Transverse colon (tissue), 4 donors: ENCODE results near the gene FSTL5. TPM values are rescaled to one million over a fixed set of nuclear protein-coding genes. Genes with fewer than 3 reads are reported as not detected.

Source experiments
- DNase-seq: peaks from one replicate; pipeline ENCODE4 v3.0.0-alpha.2; 2019
- H3K27ac ChIP-seq, 4 donors: fragments of 200-600 bp; sonication (generic); 2 replicates each; pipeline ENCODE4 v1.5.1; 2016 to 2018; ENCODE audit warnings: inconsistent platforms in 4 of 4
- H3K27me3 ChIP-seq: fragments of 200-600 bp; sonication (generic); 2 replicates; pipeline ENCODE4 v1.5.1; 2017; ENCODE audit warnings: inconsistent platforms
- H3K36me3 ChIP-seq, 4 donors: fragments of 200-600 bp; sonication (generic); 2 replicates each; pipeline ENCODE4 v1.5.1; 2017 to 2019; ENCODE audit warnings: inconsistent platforms in 4 of 4
- H3K4me1 ChIP-seq, 4 donors: fragments of 200-600 bp; sonication (generic); 2 replicates each; pipeline ENCODE4 v1.5.1; 2017 to 2020; ENCODE audit warnings: inconsistent platforms in 4 of 4
- H3K4me3 ChIP-seq, 4 donors: fragments of 200-600 bp; sonication (generic); 1 replicate in 1 of 4; 2 replicates in 3 of 4; pipeline versions ENCODE4 v1.5.1 to v1.6.1; 2017 to 2019; ENCODE audit warnings: inconsistent platforms in 4 of 4
- H3K9me3 ChIP-seq, 2 donors: fragments of 200-600 bp; sonication (generic); 2 replicates each; pipeline ENCODE4 v1.5.1; 2017 to 2019; ENCODE audit warnings: inconsistent platforms in 2 of 2
- CTCF ChIP-seq, 5 experiments: fragments of 200-600 bp in 3 of 5; fragments of 450-650 bp in 2 of 5; sonication (generic) in 3 of 5; IDR thresholded peaks; 1 replicate in 2 of 5; 2 replicates in 3 of 5; pipeline ENCODE4 v1.5.1; 2016 to 2017; ENCODE audit warnings: antibody characterized with exemption in 5 of 5, inconsistent platforms in 3 of 5, mild to moderate bottlenecking in 2 of 5, moderate library complexity in 1 of 5
- EP300 ChIP-seq: sonication (generic); formaldehyde crosslinking; IDR thresholded peaks from one replicate; pipeline ENCODE4 v1.6.1; 2017; ENCODE audit warnings: antibody characterized with exemption, low read depth
- POLR2A ChIP-seq: fragments of 450-650 bp; IDR thresholded peaks from one replicate; pipeline ENCODE4 v1.6.1; 2016; ENCODE audit warnings: antibody characterized with exemption, mild to moderate bottlenecking, moderate library complexity
- POLR2AphosphoS5 ChIP-seq, 3 donors: sonication (generic); formaldehyde crosslinking; IDR thresholded peaks; one replicate each; pipeline ENCODE4 v1.6.1; 2016; ENCODE audit warnings: antibody characterized with exemption in 3 of 3
- WGBS, 2 donors: methylation state at CpG; one replicate each; pipeline ENCODE4 v1.1.5; 2018; ENCODE audit warnings: low coverage in 1 of 2; 5-methylcytosine and 5-hydroxymethylcytosine counted together
- in situ Hi-C, 4 donors: fragments of 200-750 bp; cut with MboI; loops; one replicate each; pipeline versions ENCODE4 v1.15.0 to v1.15.1; 2017; ENCODE audit warnings: low sequenced_read_pairs in 3 of 4, low pct_ligation_motif_present in 1 of 4, low pct_unique_long_range_greater_than_20kb in 1 of 4
- intact Hi-C: fragments of 100-400 bp; cut with DNase I; formaldehyde crosslinking; loops from one replicate; pipeline ENCODE4 v1.15.1; 2023; ENCODE audit warnings: low total_unique reads
- total RNA-seq, 4 donors: library from RNA; depleted of rRNA; stranded (reverse); fragments of >200 nt; gene quantifications; one replicate each; pipeline ENCODE4 v1.1.0, GENCODE V29; 2016

FSTL5 gene
- total RNA-seq, 4 donors from 2014 or later: 0.14 to 0.16 TPM; not detected in 2

GRCh38 chr4:161651586-161651985, 512.2 kb downstream of the FSTL5 start:
- Histone ChIP-seq H3K4me1 (no peaks in the 10 kb centered on the region), H3K27ac (no peak overlapping the region), H3K9me3 (no peaks in the 10 kb centered on the region), H3K36me3 (no peaks in the 10 kb centered on the region), H3K27me3 (no peaks in the 10 kb centered on the region), H3K4me3 (no peak overlapping the region)
- DNase-seq: no peak
- in situ Hi-C loops: no loop called here
- intact Hi-C loops: no loop called here
- TF ChIP-seq POLR2A: no peak
- TF ChIP-seq CTCF (IDR thresholded peaks at IDR 0.05): no peak
- no peak for TF ChIP-seq EP300
- no peak for TF ChIP-seq POLR2AphosphoS5 (IDR thresholded peaks at IDR 0.05)
- WGBS, 2 donors: 64 to 65% methylated on average over 2 of the region's 2 CpGs

GRCh38 chr4:161650812-161651211, 513.0 kb downstream of the FSTL5 start:
- H3K27ac ChIP-seq: no peak overlapping the region
- in situ Hi-C loops (no loop called here), intact Hi-C loops (no loop called here)
- no peaks in the 10 kb centered on the region for H3K36me3 ChIP-seq
- no peaks in the 10 kb centered on the region for H3K4me1 ChIP-seq
- no peaks in the 10 kb centered on the region for H3K9me3 ChIP-seq
- DNase-seq: no peak
- TF ChIP-seq EP300 (no peak), POLR2AphosphoS5 (IDR thresholded peaks at IDR 0.05) (no peak), CTCF (IDR thresholded peaks at IDR 0.05) (no peak), POLR2A (no peak)
- whole genome bisulfite sequencing, 2 donors: 55 to 56% methylated on average over 5 of the region's 5 CpGs
- no peak overlapping the region for H3K4me3 ChIP-seq
- no peaks in the 10 kb centered on the region for H3K27me3 ChIP-seq

GRCh38 chr4:161647757-161648156, 516.0 kb downstream of the FSTL5 start:
- no peaks in the 10 kb centered on the region for H3K9me3 ChIP-seq
- no peak overlapping the region for H3K27ac ChIP-seq
- TF ChIP-seq POLR2AphosphoS5 (IDR thresholded peaks at IDR 0.05) (no peak), EP300 (no peak), CTCF (IDR thresholded peaks at IDR 0.05) (no peak)
- H3K4me1 ChIP-seq: no peaks in the 10 kb centered on the region
- intact Hi-C loops (no loop called here), in situ Hi-C loops (no loop called here)
- no peaks in the 10 kb centered on the region for H3K27me3 ChIP-seq
- no peak overlapping the region for H3K4me3 ChIP-seq
- no peak for DNase-seq
- WGBS, 2 donors: 91% methylated on average over 12 of the region's 12 CpGs; no CpG with 5 or more reads in 1 of the 2 donors
- no peaks in the 10 kb centered on the region for H3K36me3 ChIP-seq

- Histone ChIP-seq H3K27ac (no peak overlapping the region), H3K27me3 (no peaks in the 10 kb centered on the region), H3K4me3 (no peak overlapping the region), H3K9me3 (no peaks in the 10 kb centered on the region), H3K36me3 (no peaks in the 10 kb centered on the region), H3K4me1 (no peaks in the 10 kb centered on the region)
- no peak for DNase-seq
- WGBS, 2 donors: 17 to 42% methylated on average over 1 of the region's 1 CpG
- intact Hi-C loops (no loop called here), in situ Hi-C loops (no loop called here)
- TF ChIP-seq EP300 (no peak), CTCF (IDR thresholded peaks at IDR 0.05) (no peak), POLR2A (no peak), POLR2AphosphoS5 (IDR thresholded peaks at IDR 0.05) (no peak)
Measured at GRCh38 chr4:161642708-161643107, 521.1 kb downstream of the FSTL5 start.
